Measurements from ENCODE around the gene EVI5.

DNA sequence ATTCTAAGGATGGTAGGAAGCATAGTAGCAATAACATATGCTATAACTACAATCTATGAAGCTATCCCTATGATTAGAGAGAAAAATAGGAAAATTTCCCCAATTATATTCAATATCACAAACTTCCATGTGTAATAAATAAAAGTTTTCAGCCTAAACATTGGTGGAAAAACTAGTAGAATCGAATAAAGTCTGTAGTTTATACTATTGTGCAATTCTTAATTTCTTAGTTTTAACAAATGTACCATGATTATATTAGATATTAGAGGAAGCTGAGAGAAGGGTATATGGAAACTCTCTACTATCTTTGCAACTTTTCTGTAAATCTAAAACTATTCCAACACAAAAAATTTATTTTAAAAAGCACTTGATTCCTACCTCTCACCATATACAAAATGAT lies 284.4 kb downstream of the EVI5 start:
- TF ChIP-seq, protein P1, sequence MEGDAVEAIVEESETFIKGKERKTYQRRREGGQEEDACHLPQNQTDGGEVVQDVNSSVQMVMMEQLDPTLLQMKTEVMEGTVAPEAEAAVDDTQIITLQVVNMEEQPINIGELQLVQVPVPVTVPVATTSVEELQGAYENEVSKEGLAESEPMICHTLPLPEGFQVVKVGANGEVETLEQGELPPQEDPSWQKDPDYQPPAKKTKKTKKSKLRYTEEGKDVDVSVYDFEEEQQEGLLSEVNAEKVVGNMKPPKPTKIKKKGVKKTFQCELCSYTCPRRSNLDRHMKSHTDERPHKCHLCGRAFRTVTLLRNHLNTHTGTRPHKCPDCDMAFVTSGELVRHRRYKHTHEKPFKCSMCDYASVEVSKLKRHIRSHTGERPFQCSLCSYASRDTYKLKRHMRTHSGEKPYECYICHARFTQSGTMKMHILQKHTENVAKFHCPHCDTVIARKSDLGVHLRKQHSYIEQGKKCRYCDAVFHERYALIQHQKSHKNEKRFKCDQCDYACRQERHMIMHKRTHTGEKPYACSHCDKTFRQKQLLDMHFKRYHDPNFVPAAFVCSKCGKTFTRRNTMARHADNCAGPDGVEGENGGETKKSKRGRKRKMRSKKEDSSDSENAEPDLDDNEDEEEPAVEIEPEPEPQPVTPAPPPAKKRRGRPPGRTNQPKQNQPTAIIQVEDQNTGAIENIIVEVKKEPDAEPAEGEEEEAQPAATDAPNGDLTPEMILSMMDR (conservative IDR thresholded peaks at IDR 0.05 in 1 of 2, IDR thresholded peaks at IDR 0.05 in 1 of 2; ENCODE audit: extremely low read depth in 1 of 2, insufficient read depth in 1 of 2, low read depth in 1 of 2, low read length in 2 of 2), result no peak
- TF ChIP-seq EZH2 (IDR thresholded peaks at IDR 0.05; ENCODE audit: borderline replicate concordance, low read length), result no peak
